HEK293 (cell line): Measurements from ENCODE around the gene ENDOV.

Source experiments
- CTCF ChIA-PET: fragments of 350-600 bp; formaldehyde crosslinking; extraction: SDS; loops from one replicate; lab custom pipeline; 2021; ENCODE audit warnings: antibody characterized with exemption; lab: Yijun Ruan, JAX
- POLR2A ChIA-PET: fragments of 300-600 bp; formaldehyde crosslinking; extraction: SDS; loops from one replicate; lab custom pipeline; 2020; ENCODE audit warnings: antibody characterized with exemption, inconsistent platforms; lab: Yijun Ruan, JAX
- H3K27ac ChIP-seq: fragments of 200-500 bp; sonication (Bioruptor generic); 2 replicates; pipeline ENCODE4 v1.5.1; 2014; ENCODE audit warnings: low read depth, low read length, control low read depth, inconsistent platforms; ENCODE audit errors: extremely low read depth
- H3K36me3 ChIP-seq, 2 experiments: fragments of 200-500 bp in 1 of 2; sonication (Bioruptor generic) in 1 of 2; 1 replicate in 1 of 2; 2 replicates in 1 of 2; pipeline ENCODE4 v1.5.1; 2014 to 2017; ENCODE audit warnings: inconsistent platforms in 2 of 2, low read length in 2 of 2; ENCODE audit not compliant: control insufficient read depth in 2 of 2, insufficient read depth in 1 of 2
- H3K4me1 ChIP-seq: fragments of 200-500 bp; sonication (Bioruptor generic); 2 replicates; pipeline ENCODE4 v1.5.1; 2014; ENCODE audit warnings: mild to moderate bottlenecking, low read length, inconsistent platforms; ENCODE audit not compliant: control insufficient read depth, insufficient read depth
- H3K4me3 ChIP-seq: 2 replicates; pipeline ENCODE4 v1.5.1; 2011; ENCODE audit warnings: low read depth, mild to moderate bottlenecking, control low read depth, low read length, moderate library complexity
- H3K9me3 ChIP-seq: fragments of 200-500 bp; sonication (Bioruptor generic); 2 replicates; pipeline ENCODE4 v1.5.1; 2014; ENCODE audit warnings: low read depth, low read length, inconsistent platforms; ENCODE audit not compliant: control insufficient read depth, insufficient read depth
- AEBP2 ChIP-seq: fragments of 450-650 bp; formaldehyde crosslinking; IDR thresholded peaks from 2 replicates; pipeline ENCODE4 v1.5.1; 2016; ENCODE audit warnings: missing biosample characterization, missing genetic modification characterization, borderline replicate concordance
- KLF1 ChIP-seq: fragments of 450-650 bp; formaldehyde crosslinking; IDR thresholded peaks from 2 replicates; pipeline ENCODE4 v1.5.1; 2016; ENCODE audit warnings: missing biosample characterization, missing genetic modification characterization
- MYNN ChIP-seq: fragments of 450-650 bp; formaldehyde crosslinking; IDR thresholded peaks from 2 replicates; pipeline ENCODE4 v1.5.1; 2016; ENCODE audit warnings: missing biosample characterization, missing genetic modification characterization, borderline replicate concordance
- OVOL3 ChIP-seq: fragments of 450-650 bp; formaldehyde crosslinking; IDR thresholded peaks from 2 replicates; pipeline ENCODE4 v1.5.1; 2016; ENCODE audit warnings: missing biosample characterization, missing genetic modification characterization
- PATZ1 ChIP-seq: fragments of 450-650 bp; formaldehyde crosslinking; IDR thresholded peaks from 2 replicates; pipeline ENCODE4 v1.5.1; 2016; ENCODE audit warnings: missing biosample characterization, missing genetic modification characterization
- SP7 ChIP-seq: fragments of 450-650 bp; formaldehyde crosslinking; IDR thresholded peaks from 2 replicates; pipeline ENCODE4 v1.5.1; 2016; ENCODE audit warnings: missing biosample characterization, missing genetic modification characterization
- WT1 ChIP-seq: fragments of 450-650 bp; formaldehyde crosslinking; IDR thresholded peaks from 2 replicates; pipeline ENCODE4 v1.5.1; 2016; ENCODE audit warnings: missing biosample characterization, missing genetic modification characterization
- ZBTB26 ChIP-seq: fragments of 450-650 bp; formaldehyde crosslinking; optimal IDR thresholded peaks from 2 replicates; pipeline ENCODE3; 2016; ENCODE audit warnings: missing biosample characterization, mild to moderate bottlenecking, missing genetic modification characterization
- ZFP37 ChIP-seq: fragments of 450-650 bp; formaldehyde crosslinking; IDR thresholded peaks from 2 replicates; pipeline ENCODE4 v1.5.1; 2016; ENCODE audit warnings: missing biosample characterization, missing genetic modification characterization
- ZNF121 ChIP-seq: fragments of 450-650 bp; formaldehyde crosslinking; IDR thresholded peaks from 2 replicates; pipeline ENCODE4 v1.5.1; 2016; ENCODE audit warnings: missing biosample characterization, missing genetic modification characterization
- ZNF133 ChIP-seq: fragments of 450-650 bp; formaldehyde crosslinking; IDR thresholded peaks from 2 replicates; pipeline ENCODE4 v1.5.1; 2016; ENCODE audit warnings: missing biosample characterization, missing genetic modification characterization
- ZNF155 ChIP-seq: fragments of 450-650 bp; formaldehyde crosslinking; IDR thresholded peaks from 2 replicates; pipeline ENCODE4 v1.5.1; 2016; ENCODE audit warnings: missing biosample characterization, missing genetic modification characterization
- ZNF18 ChIP-seq: fragments of 450-650 bp; formaldehyde crosslinking; IDR thresholded peaks from 2 replicates; pipeline ENCODE4 v1.5.1; 2016; ENCODE audit warnings: missing biosample characterization, missing genetic modification characterization
- ZNF211 ChIP-seq: fragments of 450-650 bp; formaldehyde crosslinking; IDR thresholded peaks from 2 replicates; pipeline ENCODE4 v1.5.1; 2016; ENCODE audit warnings: low read depth, missing biosample characterization, missing genetic modification characterization
- ZNF280D ChIP-seq: fragments of 450-650 bp; formaldehyde crosslinking; IDR thresholded peaks from 2 replicates; pipeline ENCODE4 v1.5.1; 2016; ENCODE audit warnings: missing biosample characterization, missing genetic modification characterization
- ZNF292 ChIP-seq: fragments of 450-650 bp; formaldehyde crosslinking; IDR thresholded peaks from 2 replicates; pipeline ENCODE4 v1.5.1; 2016; ENCODE audit warnings: low read depth, missing biosample characterization, missing genetic modification characterization, borderline replicate concordance
- ZNF302 ChIP-seq: fragments of 450-650 bp; formaldehyde crosslinking; IDR thresholded peaks from 2 replicates; pipeline ENCODE4 v1.5.1; 2016; ENCODE audit warnings: missing biosample characterization, missing genetic modification characterization, low read depth
- ZNF354C ChIP-seq: fragments of 450-650 bp; formaldehyde crosslinking; IDR thresholded peaks from 2 replicates; pipeline ENCODE4 v1.5.1; 2016; ENCODE audit warnings: missing biosample characterization, missing genetic modification characterization, low read depth, borderline replicate concordance
- ZNF366 ChIP-seq: fragments of 450-650 bp; formaldehyde crosslinking; conservative IDR thresholded peaks from 2 replicates; pipeline ENCODE4 v1.5.1; 2016; ENCODE audit warnings: missing biosample characterization, missing genetic modification characterization
- ZNF37A ChIP-seq: fragments of 450-650 bp; IDR thresholded peaks from 2 replicates; pipeline ENCODE4 v1.5.1; 2018; ENCODE audit warnings: missing biosample characterization, missing genetic modification characterization
- ZNF416 ChIP-seq: fragments of 450-650 bp; formaldehyde crosslinking; IDR thresholded peaks from 2 replicates; pipeline ENCODE4 v1.5.1; 2016; ENCODE audit warnings: missing biosample characterization, missing genetic modification characterization
- ZNF530 ChIP-seq: fragments of 450-650 bp; formaldehyde crosslinking; IDR thresholded peaks from 2 replicates; pipeline ENCODE4 v1.5.1; 2016; ENCODE audit warnings: low read depth, missing biosample characterization, missing genetic modification characterization
- ZNF558 ChIP-seq: fragments of 450-650 bp; formaldehyde crosslinking; IDR thresholded peaks from 2 replicates; pipeline ENCODE4 v1.5.1; 2016; ENCODE audit warnings: missing biosample characterization, missing genetic modification characterization
- ZNF585B ChIP-seq: fragments of 450-650 bp; formaldehyde crosslinking; IDR thresholded peaks from 2 replicates; pipeline ENCODE4 v1.5.1; 2016; ENCODE audit warnings: missing biosample characterization, missing genetic modification characterization
- ZNF596 ChIP-seq: fragments of 450-650 bp; IDR thresholded peaks from 2 replicates; pipeline ENCODE4 v1.5.0; 2018; ENCODE audit warnings: missing biosample characterization, mild to moderate bottlenecking, missing genetic modification characterization, moderate library complexity
- ZSCAN23 ChIP-seq: fragments of 450-650 bp; formaldehyde crosslinking; IDR thresholded peaks from 2 replicates; pipeline ENCODE4 v1.5.1; 2016; ENCODE audit warnings: missing biosample characterization, missing genetic modification characterization

The ENDOV gene

GRCh38 chr17:80453998-80454556 lies 39.1 kb downstream of the ENDOV start (continued):
- no peak for TF ChIP-seq ZNF18 (tag by site-specific recombination)
- TF ChIP-seq ZSCAN23 (tag by site-specific recombination) = no peak; the same call in 1 of the 2 replicates
- peak; percentile 49; the same call in 1 of the 2 replicates for TF ChIP-seq ZNF280D (tag by site-specific recombination)
- TF ChIP-seq AEBP2 = no peak
- no peak; the same call in 1 of the 2 replicates for TF ChIP-seq ZNF585B (tag by site-specific recombination)
- TF ChIP-seq ZFP37 (tag by site-specific recombination) = no peak
- no peak for TF ChIP-seq SP7 (tag by site-specific recombination)
- no peak for TF ChIP-seq ZNF292 (tag by site-specific recombination)
- no peak for TF ChIP-seq ZNF155 (tag by site-specific recombination)
- no peak for TF ChIP-seq ZNF596 (tag by site-specific recombination)
- TF ChIP-seq ZNF121 (tag by site-specific recombination) = no peak
- no peak for TF ChIP-seq OVOL3
- 0 out of 2 replicates have a peak, but pooled peaks have one; percentile 9 for TF ChIP-seq ZNF133 (tag by site-specific recombination)
- no peak for TF ChIP-seq ZNF211 (tag by site-specific recombination)
- TF ChIP-seq WT1 (tag by site-specific recombination) = no peak
- no peak for TF ChIP-seq ZBTB26 (tag by site-specific recombination)

GRCh38 chr17:80454557-80455335 lies 39.8 kb downstream of the ENDOV start:
- Histone ChIP-seq H3K9me3 (no peaks in the 10 kb centered on the region), H3K27ac (peak overlapping the region; percentile 97), H3K4me1 (peaks cover 15% of the 10 kb centered on the region), H3K4me3 (peak overlapping the region; percentile 78), H3K36me3 (no peaks in the 10 kb centered on the region)
- ChIA-PET CTCF (interaction anchor here (0.6 to 1.7 kb wide), 10 partner anchors 10 to 437 kb away, joined by 3 to 7 read pairs (median 3); partner anchors contain the start of genes ENDOV and NPTX1), POLR2A (interaction anchor here (0.6 to 5.5 kb wide), 31 partner anchors 10 to 768 kb away, joined by 3 to 110 read pairs (median 4); partner anchors contain the start of genes CEP131, GAA, NPTX1 and RPTOR)
- no peak for TF ChIP-seq ZSCAN23 (tag by site-specific recombination)
- no peak for TF ChIP-seq ZNF416 (tag by site-specific recombination)
- no peak for TF ChIP-seq ZNF558 (tag by site-specific recombination)
- TF ChIP-seq PATZ1 (tag by site-specific recombination) = peak; percentile 92
- TF ChIP-seq ZNF366 (tag by site-specific recombination) = peak; percentile 43; the same call in 1 of the 2 replicates
- TF ChIP-seq ZNF530 (tag by site-specific recombination) = no peak
- no peak for TF ChIP-seq ZNF302
- no peak for TF ChIP-seq MYNN (tag by site-specific recombination)
- TF ChIP-seq ZNF354C (tag by site-specific recombination) = no peak
- TF ChIP-seq KLF1 (tag by site-specific recombination) = peak; percentile 40; the same call in 1 of the 2 replicates
- no peak for TF ChIP-seq ZNF37A (tag by site-specific recombination)
